ENCODE measurements around the gene GPER1. TPM values are rescaled to one million over a fixed set of nuclear protein-coding genes. Genes with fewer than 3 reads are reported as not detected.

The GPER1 gene
- total and polyA plus RNA-seq, 8 donors, result 5.1 to 11.6 (median 6.2) TPM

GRCh38 chr7:1099637-1100036 is 11.7 kb downstream of the GPER1 start:
- ATAC-seq, result no peak
- Histone ChIP-seq H3K27ac (no peak overlapping the region), H3K4me3 (no peak overlapping the region), H3K36me3 (no peaks in the 10 kb centered on the region), H3K27me3 (no peaks in the 10 kb centered on the region), H3K4me1 (peaks cover 0 to 4% of the 10 kb centered on the region in 2 donors), H3K9me3 (no peaks in the 10 kb centered on the region)
- peak in 1 of 4 donors; percentile 54 for DNase-seq
- intact Hi-C loops (cut with DNase I), result no loop called here
- TF ChIP-seq CTCF (IDR thresholded peaks at IDR 0.05), result no peak

- Histone ChIP-seq H3K4me1 (peaks cover 0 to 4% of the 10 kb centered on the region in 2 donors), H3K9me3 (no peaks in the 10 kb centered on the region), H3K27me3 (no peaks in the 10 kb centered on the region), H3K36me3 (no peaks in the 10 kb centered on the region), H3K27ac (no peak overlapping the region), H3K4me3 (no peak overlapping the region)
- intact Hi-C loops (cut with DNase I), result no loop called here
- TF ChIP-seq CTCF (IDR thresholded peaks at IDR 0.05), result no peak
- ATAC-seq (no peak), DNase-seq (peak in 1 of 4 donors; percentile 69)
Observed at GRCh38 chr7:1100386-1100785, 12.5 kb downstream of the GPER1 start.

- Histone ChIP-seq H3K9me3 (no peaks in the 10 kb centered on the region), H3K36me3 (no peaks in the 10 kb centered on the region), H3K27me3 (no peaks in the 10 kb centered on the region), H3K4me1 (peaks cover 0 to 3% of the 10 kb centered on the region in 2 donors), H3K4me3 (no peak overlapping the region), H3K27ac (no peak overlapping the region)
- DNase-seq, result peak in 1 of 4 donors; percentile 67
- intact Hi-C loops (cut with DNase I), result no loop called here
- ATAC-seq, result no peak
- TF ChIP-seq CTCF (IDR thresholded peaks at IDR 0.05), result no peak
Observed at GRCh38 chr7:1100834-1101562, 13.1 kb downstream of the GPER1 start.

DNA sequence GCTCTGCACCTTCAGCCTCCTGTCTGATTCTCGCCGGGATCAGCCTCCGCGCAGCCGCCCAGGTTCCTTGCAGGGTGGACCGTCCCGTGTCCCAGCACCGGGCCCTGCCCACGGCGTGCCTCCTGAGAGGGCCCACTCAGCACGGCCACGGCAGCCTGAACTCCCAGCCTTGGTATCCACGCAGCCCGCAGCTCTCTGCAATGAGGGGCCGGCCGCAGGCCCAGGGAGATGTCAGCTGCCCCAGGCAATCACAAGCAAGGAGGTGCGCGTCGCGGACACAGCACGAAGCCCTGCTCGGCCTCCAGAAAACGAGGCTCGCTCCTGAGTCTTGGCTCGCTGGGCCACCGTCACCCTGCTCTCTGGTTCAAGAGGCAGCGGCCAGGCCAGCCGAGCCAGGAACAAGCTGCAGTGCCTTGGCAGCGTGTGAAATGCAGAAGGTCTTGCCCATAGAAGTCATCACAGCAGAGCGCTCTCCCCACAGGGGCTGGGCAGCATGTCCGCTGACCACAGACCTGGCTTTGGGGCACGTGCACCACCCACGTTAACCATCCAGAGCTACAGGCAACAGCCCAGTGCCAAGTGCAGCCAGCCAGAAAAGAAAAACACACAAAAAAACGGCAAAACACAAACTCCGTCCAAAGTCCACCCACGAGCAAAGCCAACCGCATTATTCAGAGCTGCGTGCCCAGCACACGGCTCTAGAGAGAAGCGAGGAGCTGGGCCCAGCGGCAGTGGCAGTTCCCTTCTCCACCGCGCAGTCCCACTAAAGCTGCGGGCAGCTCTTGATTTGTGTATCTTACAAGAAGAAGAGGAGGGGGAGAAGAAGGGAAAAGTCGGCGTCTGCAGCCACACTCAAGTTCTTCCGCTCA is 13.9 kb downstream of the GPER1 start:
- Histone ChIP-seq H3K27ac (no peak overlapping the region), H3K36me3 (no peaks in the 10 kb centered on the region), H3K27me3 (no peaks in the 10 kb centered on the region), H3K4me1 (no peaks in the 10 kb centered on the region), H3K9me3 (no peaks in the 10 kb centered on the region), H3K4me3 (no peak overlapping the region)
- no peak for TF ChIP-seq CTCF (IDR thresholded peaks at IDR 0.05)
- peak in 1 of 4 donors; percentile 75 for DNase-seq
- intact Hi-C loops (cut with DNase I), result no loop called here
- ATAC-seq, result no peak

Data from left lung (tissue), 10 donors.